Mesodermal cell (in vitro differentiated cells): Measurements from ENCODE around the gene VAMP7.
"Not testable (repeated sequence)": the region's sequence is repeated elsewhere in the genome, so short reads cannot be mapped to it uniquely, and the experiment has no call there.

ENCODE experiments used
- H3K27ac ChIP-seq: 2 replicates; pipeline ENCODE4 v1.7.0; 2013; ENCODE audit warnings: mild to moderate bottlenecking, low read depth, low read length, moderate library complexity; ENCODE audit not compliant: severe bottlenecking
- H3K36me3 ChIP-seq: 2 replicates; pipeline ENCODE4 v1.7.1; 2013; ENCODE audit warnings: mild to moderate bottlenecking, low read length, moderate library complexity; ENCODE audit not compliant: control insufficient read depth, insufficient read depth
- H3K4me1 ChIP-seq: one replicate; pipeline ENCODE4 v1.7.1; 2013; ENCODE audit warnings: mild to moderate bottlenecking, low read length; ENCODE audit not compliant: insufficient read depth, control insufficient read depth, poor library complexity, severe bottlenecking
- H3K4me3 ChIP-seq: 2 replicates; pipeline ENCODE4 v1.7.0; 2013; ENCODE audit warnings: low read length, control low read depth, mild to moderate bottlenecking; ENCODE audit not compliant: insufficient read depth, poor library complexity, severe bottlenecking; ENCODE audit errors: extremely low read depth
- H3K9me3 ChIP-seq: 2 replicates; pipeline ENCODE4 v1.7.1; 2013; ENCODE audit warnings: mild to moderate bottlenecking, low read length, moderate library complexity; ENCODE audit not compliant: control insufficient read depth
- WGBS, 2 experiments: methylation state at CpG; one replicate each; pipeline ENCODE4 v1.1.5; 2013; ENCODE audit warnings: missing lambda C conversion rate in 2 of 2; ENCODE audit not compliant: insufficient coverage in 2 of 2; 5-methylcytosine and 5-hydroxymethylcytosine counted together

Gene VAMP7

GRCh38 chrX:155956649-155957048 is 75.5 kb downstream of the VAMP7 start:
- Histone ChIP-seq H3K27ac (no peak overlapping the region), H3K36me3 (no peaks in the 10 kb centered on the region), H3K4me3 (no peak overlapping the region), H3K4me1 (no peaks in the 10 kb centered on the region), H3K9me3 (peaks cover 34% of the 10 kb centered on the region)
- WGBS, 2 experiments = 78% methylated on average over 3 of the region's 3 CpGs; no CpG with 5 or more reads in 1 of the 2 experiments

DNA sequence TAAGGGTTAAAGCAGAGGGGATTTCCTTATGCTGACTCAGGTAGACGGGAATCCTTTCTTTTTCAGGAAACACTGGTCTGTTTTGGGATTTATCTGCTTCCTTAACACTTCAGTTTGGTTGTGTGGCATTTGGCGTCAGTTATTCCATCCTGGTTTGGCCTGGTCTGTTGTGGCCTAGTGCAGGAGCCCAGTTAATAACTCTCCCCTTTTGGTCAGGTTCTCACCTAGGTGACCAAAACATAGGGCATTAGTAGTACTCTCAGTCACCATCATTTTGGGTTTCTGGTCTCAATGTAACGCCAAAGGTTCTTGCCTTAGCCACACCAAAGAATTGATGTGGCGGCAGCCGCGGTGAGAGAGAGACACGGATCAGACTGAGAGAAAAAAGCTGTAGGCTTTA is 76.7 kb downstream of the VAMP7 start:
- Histone ChIP-seq H3K36me3 (no peaks in the 10 kb centered on the region), H3K4me3 (no peak overlapping the region), H3K4me1 (no peaks in the 10 kb centered on the region), H3K27ac (peak overlapping the region; percentile 54), H3K9me3 (peaks cover 28% of the 10 kb centered on the region)
- WGBS, 2 experiments = 33 to 80% methylated on average over 1 of the region's 7 CpGs

- 46 to 48% methylated on average over 5 of the region's 5 CpGs for WGBS, 2 experiments
- Histone ChIP-seq H3K9me3 (peaks cover 35% of the 10 kb centered on the region), H3K4me1 (no peaks in the 10 kb centered on the region), H3K4me3 (no peak overlapping the region), H3K27ac (no peak overlapping the region), H3K36me3 (no peaks in the 10 kb centered on the region)
These were observed 78.0 kb downstream of the VAMP7 start for GRCh38 chrX:155959018-155959587.

DNA sequence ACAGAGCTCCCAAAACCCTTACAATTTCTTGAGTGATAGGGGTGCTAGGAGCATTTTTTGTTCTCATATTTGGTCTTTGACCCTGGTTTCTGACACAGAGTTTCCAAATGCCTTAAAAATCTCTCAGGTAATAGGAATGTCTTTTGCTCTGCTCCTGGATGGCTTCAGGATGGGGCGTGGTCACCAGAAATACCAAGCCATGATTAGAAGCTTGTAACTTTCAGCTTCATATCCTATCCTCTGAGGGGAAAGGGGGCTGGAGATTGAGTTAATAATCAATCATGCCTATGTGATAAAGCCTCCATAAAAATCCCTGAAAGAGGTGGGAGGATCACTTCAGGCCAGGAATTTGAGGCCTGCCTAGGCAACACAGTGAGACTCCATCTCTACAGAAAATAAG is 81.8 kb downstream of the VAMP7 start:
- H3K9me3 ChIP-seq = peaks cover 34% of the 10 kb centered on the region
- WGBS, 2 experiments = no CpG with 5 or more reads among the region's 1 CpG
- no peaks in the 10 kb centered on the region for H3K36me3 ChIP-seq
- no peaks in the 10 kb centered on the region for H3K4me1 ChIP-seq
- H3K27ac ChIP-seq = no peak overlapping the region
- no peak overlapping the region for H3K4me3 ChIP-seq

DNA sequence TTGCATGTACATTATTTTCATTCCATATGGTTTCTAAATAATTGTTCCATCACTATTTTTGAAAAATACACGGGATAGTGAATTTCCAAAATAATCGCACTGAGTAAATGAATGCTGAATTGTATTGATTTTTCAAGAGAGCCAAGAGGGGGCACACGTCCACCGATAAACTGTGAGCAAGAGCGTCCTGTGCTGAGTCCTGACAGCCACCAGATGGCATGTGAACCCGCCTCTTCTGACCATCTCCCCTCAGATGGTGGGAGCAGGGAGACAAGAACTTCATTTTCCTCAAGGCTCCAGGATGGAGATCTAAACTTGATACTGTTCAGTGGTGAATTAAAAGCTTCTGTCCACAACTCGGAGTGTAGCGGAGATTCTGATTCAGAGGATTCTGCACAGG is 85.7 kb downstream of the VAMP7 start:
- Histone ChIP-seq H3K4me3 (no peak overlapping the region), H3K4me1 (no peaks in the 10 kb centered on the region), H3K27ac (no peak overlapping the region), H3K9me3 (peaks cover 43% of the 10 kb centered on the region), H3K36me3 (no peaks in the 10 kb centered on the region)
- WGBS, 2 experiments = 44 to 65% methylated on average over 5 to 7 of the region's 8 CpGs

GRCh38 chrX:155967653-155968325 is 86.6 kb downstream of the VAMP7 start:
- H3K27ac ChIP-seq = no peak overlapping the region
- no peaks in the 10 kb centered on the region for H3K36me3 ChIP-seq
- WGBS, 2 experiments = 69 to 79% methylated on average over 2 to 3 of the region's 3 CpGs
- no peaks in the 10 kb centered on the region for H3K4me1 ChIP-seq
- H3K9me3 ChIP-seq = peaks cover 41% of the 10 kb centered on the region
- no peak overlapping the region for H3K4me3 ChIP-seq

DNA sequence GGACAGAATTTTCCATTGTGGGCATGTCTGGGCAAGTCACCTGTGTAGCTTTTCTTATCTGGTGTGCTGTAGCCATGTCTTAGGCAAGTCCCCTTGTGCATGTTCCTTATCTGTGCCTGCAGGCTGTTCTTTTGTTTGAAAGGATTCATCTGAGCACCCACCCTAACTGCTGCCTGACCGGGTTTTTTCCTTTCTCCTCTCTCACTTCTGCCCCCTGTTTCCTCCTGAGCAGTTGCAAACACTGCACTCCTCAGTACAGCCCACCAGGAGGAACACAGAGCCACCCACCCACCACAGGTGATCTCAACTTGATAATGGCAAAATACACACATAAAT is 87.1 kb downstream of the VAMP7 start:
- H3K9me3 ChIP-seq = peaks cover 36% of the 10 kb centered on the region

DNA sequence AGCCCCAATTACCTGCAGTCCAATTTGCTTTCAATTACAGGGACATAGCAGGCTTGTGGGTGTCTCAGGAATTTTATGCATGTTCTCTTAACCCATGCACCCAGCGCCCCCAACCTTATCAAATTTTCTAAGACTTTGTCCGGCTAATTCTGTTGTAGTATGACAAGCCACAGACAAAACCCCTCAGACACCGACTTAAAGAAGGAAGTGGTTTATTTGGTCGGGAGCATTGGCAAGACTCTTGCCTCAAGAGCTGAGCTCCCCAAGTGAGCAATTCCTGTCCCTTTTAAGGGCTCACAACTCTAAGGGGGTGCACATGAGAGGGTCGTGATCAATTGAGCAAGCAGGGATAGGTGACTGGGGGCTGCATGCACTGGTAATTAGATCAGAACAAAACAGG is 87.6 kb downstream of the VAMP7 start:
- H3K36me3 ChIP-seq = no peaks in the 10 kb centered on the region
- no peak overlapping the region for H3K4me3 ChIP-seq
- peaks cover 31% of the 10 kb centered on the region for H3K9me3 ChIP-seq
- 66 to 71% methylated on average over 2 of the region's 5 CpGs for WGBS, 2 experiments
- no peak overlapping the region for H3K27ac ChIP-seq
- H3K4me1 ChIP-seq = no peaks in the 10 kb centered on the region

More for the DNA sequence above, 87.1 kb downstream of the VAMP7 start:
- 30 to 64% methylated on average over 1 of the region's 1 CpG for WGBS, 2 experiments
- Histone ChIP-seq H3K27ac (no peak overlapping the region), H3K4me3 (no peak overlapping the region), H3K4me1 (no peaks in the 10 kb centered on the region), H3K36me3 (no peaks in the 10 kb centered on the region)

DNA sequence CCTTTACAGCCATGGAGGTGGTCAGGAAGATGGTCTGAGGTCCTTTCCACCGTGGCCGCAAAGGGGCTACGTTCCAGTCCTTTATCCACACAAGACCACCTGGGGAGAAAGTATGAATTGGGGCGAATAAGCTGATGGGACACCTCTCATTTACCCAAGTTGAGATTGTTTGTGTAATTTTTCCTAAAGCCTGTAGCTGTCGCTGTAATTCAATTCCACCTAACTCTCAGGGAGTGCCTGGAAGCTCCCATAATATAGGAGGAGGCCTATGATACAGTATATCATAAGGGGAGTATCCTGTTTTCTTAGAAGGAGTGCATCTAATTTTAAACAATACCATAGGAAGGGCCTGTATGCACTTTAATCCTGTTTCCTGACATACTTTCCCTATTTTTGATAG is 90.5 kb downstream of the VAMP7 start:
- H3K9me3 ChIP-seq = peaks cover 24% of the 10 kb centered on the region
- H3K4me3 ChIP-seq, H3K27ac ChIP-seq, H3K36me3 ChIP-seq, H3K4me1 ChIP-seq: not testable (repeated sequence)
- WGBS, 2 experiments = no CpG with 5 or more reads among the region's 5 CpGs

DNA sequence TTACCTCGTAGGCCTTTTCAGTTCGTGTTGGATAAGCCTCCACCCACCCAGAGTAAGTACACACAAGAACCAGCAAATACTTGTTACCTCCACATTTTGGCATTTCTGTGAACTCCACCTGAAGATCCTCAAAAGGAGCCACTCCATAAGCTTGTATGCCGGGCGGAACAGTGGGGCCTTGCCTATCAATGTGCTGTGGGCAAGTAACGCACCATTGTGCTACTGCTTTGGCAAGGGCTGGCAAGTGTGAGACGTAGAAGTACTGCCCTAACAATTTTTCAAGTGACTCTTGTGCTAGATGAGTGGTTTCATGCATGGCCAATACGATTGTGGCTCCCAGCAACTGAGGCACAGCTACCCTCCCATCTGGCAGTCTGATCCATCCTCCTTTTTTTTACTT is 91.1 kb downstream of the VAMP7 start:
- H3K4me1 ChIP-seq, H3K36me3 ChIP-seq, H3K27ac ChIP-seq, H3K4me3 ChIP-seq: not testable (repeated sequence)
- 78 to 87% methylated on average over 4 to 5 of the region's 7 CpGs for WGBS, 2 experiments
- H3K9me3 ChIP-seq = peaks cover 26% of the 10 kb centered on the region

DNA sequence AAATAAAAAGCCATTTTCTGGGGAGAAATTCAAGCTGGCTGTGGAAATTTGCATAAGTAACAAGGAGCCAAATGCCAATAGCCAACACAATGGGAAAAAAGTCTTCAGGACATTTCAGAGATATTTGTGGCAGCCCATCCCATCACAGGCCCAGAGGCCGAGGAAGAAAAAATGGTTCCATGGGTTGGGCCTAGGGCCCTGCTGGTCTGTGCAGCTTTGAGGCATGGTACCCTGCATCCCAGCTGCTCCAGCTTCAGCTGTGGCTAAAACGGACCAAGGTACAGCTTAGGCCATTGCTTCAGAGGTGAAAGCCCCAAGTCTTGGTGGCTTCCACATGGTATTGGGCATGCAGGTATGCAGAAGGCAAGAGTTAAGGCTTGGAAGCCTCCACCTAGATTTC is 102.2 kb downstream of the VAMP7 start:
- Histone ChIP-seq H3K4me3 (no peak overlapping the region), H3K4me1 (no peaks in the 10 kb centered on the region), H3K27ac (no peak overlapping the region), H3K9me3 (peaks cover 32% of the 10 kb centered on the region), H3K36me3 (no peaks in the 10 kb centered on the region)
- 69 to 76% methylated on average over 2 of the region's 2 CpGs for WGBS, 2 experiments
